Right lobe of liver (tissue), 4 donors: ENCODE data around the gene PWWP2A.

ENCODE experiments used
- POLR2A ChIP-seq: fragments of 450-650 bp; IDR thresholded peaks from one replicate; pipeline ENCODE4 v1.6.1; 2017; ENCODE audit warnings: antibody characterized with exemption, mild to moderate bottlenecking
- TF ChIP-seq, protein P1 (sequence below), 4 donors: fragments of 200-600 bp in 3 of 4; fragments of 450-650 bp in 1 of 4; IDR thresholded peaks; one replicate each; pipeline versions ENCODE4 v1.5.1 to v1.8.0; 2016 to 2022; ENCODE audit warnings: antibody characterized with exemption in 4 of 4, mild to moderate bottlenecking in 2 of 4
- donor health status: DM: no; HTN: no; CAD: no.
- donor health status: DM: no; HTN: no; CAD: no.
- donor health status: DM: no; HTN: yes; CAD: no.

- TF ChIP-seq POLR2A: no peak
- TF ChIP-seq, protein P1, sequence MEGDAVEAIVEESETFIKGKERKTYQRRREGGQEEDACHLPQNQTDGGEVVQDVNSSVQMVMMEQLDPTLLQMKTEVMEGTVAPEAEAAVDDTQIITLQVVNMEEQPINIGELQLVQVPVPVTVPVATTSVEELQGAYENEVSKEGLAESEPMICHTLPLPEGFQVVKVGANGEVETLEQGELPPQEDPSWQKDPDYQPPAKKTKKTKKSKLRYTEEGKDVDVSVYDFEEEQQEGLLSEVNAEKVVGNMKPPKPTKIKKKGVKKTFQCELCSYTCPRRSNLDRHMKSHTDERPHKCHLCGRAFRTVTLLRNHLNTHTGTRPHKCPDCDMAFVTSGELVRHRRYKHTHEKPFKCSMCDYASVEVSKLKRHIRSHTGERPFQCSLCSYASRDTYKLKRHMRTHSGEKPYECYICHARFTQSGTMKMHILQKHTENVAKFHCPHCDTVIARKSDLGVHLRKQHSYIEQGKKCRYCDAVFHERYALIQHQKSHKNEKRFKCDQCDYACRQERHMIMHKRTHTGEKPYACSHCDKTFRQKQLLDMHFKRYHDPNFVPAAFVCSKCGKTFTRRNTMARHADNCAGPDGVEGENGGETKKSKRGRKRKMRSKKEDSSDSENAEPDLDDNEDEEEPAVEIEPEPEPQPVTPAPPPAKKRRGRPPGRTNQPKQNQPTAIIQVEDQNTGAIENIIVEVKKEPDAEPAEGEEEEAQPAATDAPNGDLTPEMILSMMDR (IDR thresholded peaks at IDR 0.05): no peak
Observed at GRCh38 chr5:160162910-160163309, 43.7 kb upstream of the PWWP2A start.
